HepG2 (cell line): ENCODE measurements around the gene PDE3B. TPM values are rescaled to one million over a fixed set of nuclear protein-coding genes. Genes with fewer than 3 reads are reported as not detected.

Experiments
- CCDC6 ChIP-seq: sonication (generic); formaldehyde crosslinking; IDR thresholded peaks from 2 replicates; pipeline ENCODE4 v1.8.1; 2022; ENCODE audit warnings: mild to moderate bottlenecking, missing genetic modification reagents, moderate library complexity
- DMAP1 ChIP-seq: IDR thresholded peaks from 2 replicates; pipeline ENCODE4 v1.6.1; 2016
- DZIP1 ChIP-seq: sonication (generic); formaldehyde crosslinking; IDR thresholded peaks from 2 replicates; pipeline ENCODE4 v1.5.0; 2020; ENCODE audit warnings: mild to moderate bottlenecking, missing genetic modification reagents
- EHMT2 ChIP-seq: fragments of 200-600 bp; sonication (generic); IDR thresholded peaks from 2 replicates; pipeline ENCODE4 v1.7.0; 2017; ENCODE audit warnings: antibody characterized with exemption, low read depth, low read length, borderline replicate concordance
- HDAC6 ChIP-seq: fragments of 200-600 bp; sonication (generic); IDR thresholded peaks from 2 replicates; pipeline ENCODE4 v1.7.0; 2017; ENCODE audit warnings: mild to moderate bottlenecking, antibody characterized with exemption, low read length, low read depth
- HIC2 ChIP-seq: sonication (generic); formaldehyde crosslinking; IDR thresholded peaks from 2 replicates; pipeline ENCODE4 v1.9.0; 2022; ENCODE audit warnings: low read depth, missing genetic modification reagents
- JDP2 ChIP-seq: sonication (generic); formaldehyde crosslinking; IDR thresholded peaks from 2 replicates; pipeline ENCODE4 v1.8.1; 2022; ENCODE audit warnings: missing genetic modification reagents, borderline replicate concordance
- MEF2D ChIP-seq: sonication (generic); formaldehyde crosslinking; IDR thresholded peaks from 2 replicates; pipeline ENCODE4 v1.5.1; 2020; ENCODE audit warnings: mild to moderate bottlenecking, missing genetic modification reagents
- SALL1 ChIP-seq: sonication (generic); formaldehyde crosslinking; IDR thresholded peaks from 2 replicates; pipeline ENCODE4 v1.8.0; 2022; ENCODE audit warnings: mild to moderate bottlenecking, missing genetic modification reagents
- SETDB1 ChIP-seq: sonication (generic); formaldehyde crosslinking; IDR thresholded peaks from 2 replicates; pipeline ENCODE4 v1.5.1; 2020; ENCODE audit warnings: missing genetic modification reagents, mild to moderate bottlenecking, borderline replicate concordance
- TFE3 ChIP-seq: IDR thresholded peaks from 2 replicates; pipeline ENCODE4 v1.6.1; 2016
- ZBTB39 ChIP-seq: sonication (generic); formaldehyde crosslinking; IDR thresholded peaks from 2 replicates; pipeline ENCODE4 v1.5.0; 2020; ENCODE audit warnings: missing genetic modification reagents
- ZFP37 ChIP-seq: sonication (generic); formaldehyde crosslinking; IDR thresholded peaks from 2 replicates; pipeline ENCODE4 v1.4.0; 2020; ENCODE audit warnings: missing genetic modification reagents, borderline replicate concordance
- ZNF543 ChIP-seq: sonication (generic); formaldehyde crosslinking; IDR thresholded peaks from 2 replicates; pipeline ENCODE4 v1.4.0; 2020; ENCODE audit warnings: mild to moderate bottlenecking, missing genetic modification reagents
- polyA plus RNA-seq, 8 experiments: library from polyadenylated mRNA; depleted of rRNA in 3 of 8; stranded (reverse) in 7 of 8; unstranded in 1 of 8; fragments of >200 nt; fragmentation: Illumina TruSeq in 4 of 8; extraction: Trizol in 4 of 8; gene quantifications; 2 replicates each; pipeline versions ENCODE4 v1.2.1 to v1.2.3, GENCODE V29; 2011 to 2016; ENCODE audit warnings: low read depth in 4 of 8, missing spikeins in 1 of 8, mixed read lengths in 1 of 8; ENCODE audit not compliant: insufficient read depth in 1 of 8
- total RNA-seq, 5 experiments: library from RNA; depleted of rRNA; stranded (reverse); fragments of >200 nt; fragmentation: Illumina TruSeq; extraction: Trizol; gene quantifications; 2 replicates each; pipeline ENCODE4 v1.2.3, GENCODE V29; 2016; ENCODE audit warnings: low read depth in 1 of 5
- TF ChIP-seq, protein P1 (sequence below): sonication (generic); formaldehyde crosslinking; IDR thresholded peaks from 2 replicates; pipeline ENCODE4 v1.4.0; 2020; ENCODE audit warnings: missing genetic modification reagents
- TF ChIP-seq, protein P2 (sequence below): sonication (generic); formaldehyde crosslinking; IDR thresholded peaks from 2 replicates; pipeline ENCODE4 v1.4.0; 2020; ENCODE audit warnings: missing genetic modification reagents, mild to moderate bottlenecking, borderline replicate concordance

Gene PDE3B
- total and polyA plus RNA-seq, 2 of the 13 experiments (the other 11 are each of a cell fraction or from before 2014, with no cell fraction given) = 14.1 to 26.5 TPM

- TF ChIP-seq, protein P1, sequence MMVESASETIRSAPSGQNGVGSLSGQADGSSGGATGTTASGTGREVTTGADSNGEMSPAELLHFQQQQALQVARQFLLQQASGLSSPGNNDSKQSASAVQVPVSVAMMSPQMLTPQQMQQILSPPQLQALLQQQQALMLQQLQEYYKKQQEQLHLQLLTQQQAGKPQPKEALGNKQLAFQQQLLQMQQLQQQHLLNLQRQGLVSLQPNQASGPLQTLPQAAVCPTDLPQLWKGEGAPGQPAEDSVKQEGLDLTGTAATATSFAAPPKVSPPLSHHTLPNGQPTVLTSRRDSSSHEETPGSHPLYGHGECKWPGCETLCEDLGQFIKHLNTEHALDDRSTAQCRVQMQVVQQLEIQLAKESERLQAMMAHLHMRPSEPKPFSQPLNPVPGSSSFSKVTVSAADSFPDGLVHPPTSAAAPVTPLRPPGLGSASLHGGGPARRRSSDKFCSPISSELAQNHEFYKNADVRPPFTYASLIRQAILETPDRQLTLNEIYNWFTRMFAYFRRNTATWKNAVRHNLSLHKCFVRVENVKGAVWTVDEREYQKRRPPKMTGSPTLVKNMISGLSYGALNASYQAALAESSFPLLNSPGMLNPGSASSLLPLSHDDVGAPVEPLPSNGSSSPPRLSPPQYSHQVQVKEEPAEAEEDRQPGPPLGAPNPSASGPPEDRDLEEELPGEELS (CRISPR knock-in tag) = peak; percentile 92
- no peak for TF ChIP-seq HIC2
- no peak for TF ChIP-seq ZBTB39 (CRISPR knock-in tag)
- TF ChIP-seq HDAC6 = no peak
- no peak for TF ChIP-seq CCDC6 (CRISPR knock-in tag)
- no peak for TF ChIP-seq DMAP1
- TF ChIP-seq SETDB1 (CRISPR knock-in tag) = no peak
- no peak for TF ChIP-seq ZFP37 (CRISPR knock-in tag)
- TF ChIP-seq, protein P2, sequence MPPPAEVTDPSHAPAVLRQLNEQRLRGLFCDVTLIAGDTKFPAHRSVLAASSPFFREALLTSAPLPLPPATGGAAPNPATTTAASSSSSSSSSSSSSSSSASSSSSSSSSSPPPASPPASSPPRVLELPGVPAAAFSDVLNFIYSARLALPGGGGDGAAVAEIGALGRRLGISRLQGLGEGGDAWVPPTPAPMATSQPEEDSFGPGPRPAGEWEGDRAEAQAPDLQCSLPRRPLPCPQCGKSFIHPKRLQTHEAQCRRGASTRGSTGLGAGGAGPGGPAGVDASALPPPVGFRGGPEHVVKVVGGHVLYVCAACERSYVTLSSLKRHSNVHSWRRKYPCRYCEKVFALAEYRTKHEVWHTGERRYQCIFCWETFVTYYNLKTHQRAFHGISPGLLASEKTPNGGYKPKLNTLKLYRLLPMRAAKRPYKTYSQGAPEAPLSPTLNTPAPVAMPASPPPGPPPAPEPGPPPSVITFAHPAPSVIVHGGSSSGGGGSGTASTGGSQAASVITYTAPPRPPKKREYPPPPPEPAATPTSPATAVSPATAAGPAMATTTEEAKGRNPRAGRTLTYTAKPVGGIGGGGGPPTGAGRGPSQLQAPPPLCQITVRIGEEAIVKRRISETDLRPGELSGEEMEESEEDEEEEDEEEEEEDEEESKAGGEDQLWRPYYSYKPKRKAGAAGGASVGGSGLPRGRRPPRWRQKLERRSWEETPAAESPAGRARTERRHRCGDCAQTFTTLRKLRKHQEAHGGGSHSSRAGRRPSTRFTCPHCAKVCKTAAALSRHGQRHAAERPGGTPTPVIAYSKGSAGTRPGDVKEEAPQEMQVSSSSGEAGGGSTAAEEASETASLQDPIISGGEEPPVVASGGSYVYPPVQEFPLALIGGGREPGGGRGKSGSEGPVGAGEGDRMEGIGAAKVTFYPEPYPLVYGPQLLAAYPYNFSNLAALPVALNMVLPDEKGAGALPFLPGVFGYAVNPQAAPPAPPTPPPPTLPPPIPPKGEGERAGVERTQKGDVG (CRISPR knock-in tag) = no peak
- no peak for TF ChIP-seq ZNF543 (CRISPR knock-in tag)
- TF ChIP-seq EHMT2 = no peak
- TF ChIP-seq SALL1 (CRISPR knock-in tag) = no peak; the same call in 1 of the 2 replicates
- no peak for TF ChIP-seq DZIP1
- peak; percentile 53 for TF ChIP-seq TFE3 (CRISPR knock-in tag)
- no peak for TF ChIP-seq JDP2
- no peak for TF ChIP-seq MEF2D (CRISPR knock-in tag)
These were observed 97.6 kb downstream of the PDE3B start (continued) for GRCh38 chr11:14741195-14741594.
